Measurements from ENCODE around the gene CFAP54. TPM values are rescaled to one million over a fixed set of nuclear protein-coding genes. Genes with fewer than 3 reads are reported as not detected.

Gene CFAP54
- total RNA-seq, 1 donor from 2014 or later = 0.16 TPM

DNA sequence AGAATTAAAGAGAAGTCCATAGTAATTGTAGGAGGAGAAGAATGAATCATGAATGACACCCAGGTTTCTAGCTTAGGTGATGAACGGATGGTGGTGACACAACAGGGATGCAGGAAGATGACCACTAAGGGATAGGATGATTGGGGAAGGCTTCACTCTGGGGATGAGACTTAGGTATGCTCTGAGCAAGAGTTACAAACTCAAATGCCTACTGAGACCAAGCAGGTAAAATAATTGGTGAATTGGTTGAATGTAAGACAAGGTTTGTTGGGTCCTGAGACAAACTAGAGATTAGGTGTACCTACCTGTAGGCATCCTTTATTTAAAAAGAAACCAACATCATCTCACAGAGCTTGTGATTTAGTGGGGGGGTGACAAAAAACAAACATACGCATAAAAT, 116.3 kb downstream of the CFAP54 start:
- Histone ChIP-seq H3K36me3 (no peaks in the 10 kb centered on the region), H3K9me3 (replicated peaks) (peaks cover 17% of the 10 kb centered on the region), H3K27me3 (ENCODE audit: low read depth) (peaks cover 4% of the 10 kb centered on the region), H3K4me3 (no peak overlapping the region), H3K4me1 (no peaks in the 10 kb centered on the region), H3K27ac (replicated peaks) (no peak overlapping the region)
- intact Hi-C loops (cut with micrococcal nuclease) = no loop called here
- no peak for DNase-seq
- TF ChIP-seq, protein P1, sequence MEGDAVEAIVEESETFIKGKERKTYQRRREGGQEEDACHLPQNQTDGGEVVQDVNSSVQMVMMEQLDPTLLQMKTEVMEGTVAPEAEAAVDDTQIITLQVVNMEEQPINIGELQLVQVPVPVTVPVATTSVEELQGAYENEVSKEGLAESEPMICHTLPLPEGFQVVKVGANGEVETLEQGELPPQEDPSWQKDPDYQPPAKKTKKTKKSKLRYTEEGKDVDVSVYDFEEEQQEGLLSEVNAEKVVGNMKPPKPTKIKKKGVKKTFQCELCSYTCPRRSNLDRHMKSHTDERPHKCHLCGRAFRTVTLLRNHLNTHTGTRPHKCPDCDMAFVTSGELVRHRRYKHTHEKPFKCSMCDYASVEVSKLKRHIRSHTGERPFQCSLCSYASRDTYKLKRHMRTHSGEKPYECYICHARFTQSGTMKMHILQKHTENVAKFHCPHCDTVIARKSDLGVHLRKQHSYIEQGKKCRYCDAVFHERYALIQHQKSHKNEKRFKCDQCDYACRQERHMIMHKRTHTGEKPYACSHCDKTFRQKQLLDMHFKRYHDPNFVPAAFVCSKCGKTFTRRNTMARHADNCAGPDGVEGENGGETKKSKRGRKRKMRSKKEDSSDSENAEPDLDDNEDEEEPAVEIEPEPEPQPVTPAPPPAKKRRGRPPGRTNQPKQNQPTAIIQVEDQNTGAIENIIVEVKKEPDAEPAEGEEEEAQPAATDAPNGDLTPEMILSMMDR (IDR thresholded peaks at IDR 0.05; ENCODE audit: borderline replicate concordance) = no peak

DNA sequence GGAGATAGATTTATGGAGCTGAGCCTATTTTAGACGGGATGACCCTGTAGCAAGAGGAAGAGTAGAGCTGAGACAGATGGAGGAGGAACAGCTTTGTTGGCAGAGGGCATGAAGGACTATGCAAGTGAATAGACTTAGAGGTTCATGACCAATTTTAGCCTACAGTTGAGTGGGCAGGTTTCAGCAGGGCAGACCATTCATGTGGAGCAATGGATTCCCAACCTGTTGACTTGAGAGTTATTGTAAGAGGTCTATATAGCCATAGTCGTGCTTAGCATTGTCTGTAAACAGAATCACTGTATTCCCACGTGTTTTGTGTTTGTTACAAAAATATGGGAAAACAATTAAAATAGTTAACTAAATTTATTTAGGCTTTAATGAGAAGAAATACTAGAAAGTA, 116.8 kb downstream of the CFAP54 start:
- TF ChIP-seq, protein P1 (IDR thresholded peaks at IDR 0.05; ENCODE audit: borderline replicate concordance) = no peak
- H3K9me3 ChIP-seq (replicated peaks) = peaks cover 20% of the 10 kb centered on the region
- H3K27ac ChIP-seq (replicated peaks) = no peak overlapping the region
- H3K4me3 ChIP-seq = no peak overlapping the region
- intact Hi-C loops (cut with micrococcal nuclease) = no loop called here
- DNase-seq = no peak
- H3K36me3 ChIP-seq = no peaks in the 10 kb centered on the region
- no peaks in the 10 kb centered on the region for H3K4me1 ChIP-seq
- H3K27me3 ChIP-seq (ENCODE audit: low read depth) = peaks cover 4% of the 10 kb centered on the region

DNA sequence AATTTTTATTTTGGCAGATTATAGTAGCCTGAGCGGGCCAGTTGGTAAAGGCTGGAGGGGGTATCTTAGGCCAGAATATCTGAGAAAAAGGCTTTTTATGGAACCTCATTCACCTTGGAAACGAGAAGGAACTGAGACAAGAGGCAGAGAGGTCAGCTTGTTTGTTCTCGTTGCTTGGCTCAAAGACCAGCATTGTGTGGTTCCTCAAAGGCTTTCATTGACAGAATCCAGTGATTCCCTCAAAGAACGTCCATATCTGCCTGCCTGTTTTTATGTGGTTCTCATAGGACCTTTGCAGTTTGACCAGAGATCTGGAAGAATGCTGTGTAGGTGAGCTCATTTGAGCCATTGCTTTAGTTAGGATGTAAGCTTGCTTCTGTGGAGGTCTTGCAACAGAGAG, 117.3 kb downstream of the CFAP54 start:
- no peak overlapping the region for H3K27ac ChIP-seq (replicated peaks)
- TF ChIP-seq, protein P1 (IDR thresholded peaks at IDR 0.05; ENCODE audit: borderline replicate concordance) = no peak
- H3K27me3 ChIP-seq (ENCODE audit: low read depth) = peaks cover 4% of the 10 kb centered on the region
- intact Hi-C loops (cut with micrococcal nuclease) = no loop called here
- no peak overlapping the region for H3K4me3 ChIP-seq
- peaks cover 21% of the 10 kb centered on the region for H3K9me3 ChIP-seq (replicated peaks)
- H3K36me3 ChIP-seq = no peaks in the 10 kb centered on the region
- no peak for DNase-seq
- no peaks in the 10 kb centered on the region for H3K4me1 ChIP-seq

DNA sequence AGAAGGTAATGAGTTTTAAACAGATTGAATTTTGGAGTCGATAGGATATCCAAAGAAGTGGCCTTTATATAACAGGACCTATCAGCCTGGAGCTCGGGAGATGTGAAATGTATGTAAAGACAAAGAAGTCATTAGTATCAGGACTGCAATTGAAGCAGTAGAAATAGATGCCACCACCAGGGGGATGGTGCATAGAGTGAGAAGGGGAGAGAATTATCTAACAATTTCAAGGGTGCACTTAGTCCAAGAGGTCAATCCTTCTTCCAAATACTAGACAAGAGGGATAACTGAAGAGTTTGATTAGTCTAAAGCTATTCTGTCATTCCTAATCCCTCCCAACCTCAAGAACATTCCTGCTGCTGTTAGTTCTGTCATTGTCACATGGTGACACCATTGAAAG, 127.8 kb downstream of the CFAP54 start:
- H3K4me3 ChIP-seq = no peak overlapping the region
- no peaks in the 10 kb centered on the region for H3K9me3 ChIP-seq (replicated peaks)
- TF ChIP-seq, protein P1 (IDR thresholded peaks at IDR 0.05; ENCODE audit: borderline replicate concordance) = no peak
- H3K36me3 ChIP-seq = no peaks in the 10 kb centered on the region
- no peak overlapping the region for H3K27ac ChIP-seq (replicated peaks)
- no peaks in the 10 kb centered on the region for H3K4me1 ChIP-seq
- intact Hi-C loops (cut with micrococcal nuclease) = no loop called here
- no peaks in the 10 kb centered on the region for H3K27me3 ChIP-seq (ENCODE audit: low read depth)
- DNase-seq = no peak

DNA sequence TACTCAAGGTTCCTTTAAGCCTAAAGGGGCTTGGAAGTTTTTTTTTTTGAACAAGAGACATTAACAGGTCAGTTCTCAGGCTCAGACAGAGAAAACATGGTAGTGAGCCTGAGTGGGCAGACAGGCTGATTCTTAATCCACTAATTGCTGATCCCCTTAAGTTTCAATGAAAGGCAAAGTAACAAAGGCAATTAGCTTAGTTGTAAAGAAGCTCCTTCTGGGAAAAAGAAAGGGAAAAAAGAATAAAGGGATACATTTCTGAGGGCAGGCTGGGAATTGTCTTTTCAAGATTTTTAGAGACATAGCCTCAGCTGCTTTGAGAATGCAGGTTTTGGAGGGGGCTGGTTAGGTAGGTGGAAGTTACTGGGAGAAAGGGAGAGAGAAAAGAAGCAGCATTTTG, 133.8 kb downstream of the CFAP54 start:
- H3K4me1 ChIP-seq = no peaks in the 10 kb centered on the region
- no peak for DNase-seq
- no peak overlapping the region for H3K4me3 ChIP-seq
- intact Hi-C loops (cut with micrococcal nuclease) = no loop called here
- no peaks in the 10 kb centered on the region for H3K9me3 ChIP-seq (replicated peaks)
- no peaks in the 10 kb centered on the region for H3K36me3 ChIP-seq
- H3K27me3 ChIP-seq (ENCODE audit: low read depth) = no peaks in the 10 kb centered on the region
- TF ChIP-seq, protein P1 (IDR thresholded peaks at IDR 0.05; ENCODE audit: borderline replicate concordance) = no peak
- H3K27ac ChIP-seq (replicated peaks) = no peak overlapping the region

All from left ventricle myocardium inferior (tissue), 1 donor.